ENCODE measurements around the gene AKT2.
"Not testable (repeated sequence)": the region's sequence is repeated elsewhere in the genome, so short reads cannot be mapped to it uniquely, and the experiment has no call there.

DNA sequence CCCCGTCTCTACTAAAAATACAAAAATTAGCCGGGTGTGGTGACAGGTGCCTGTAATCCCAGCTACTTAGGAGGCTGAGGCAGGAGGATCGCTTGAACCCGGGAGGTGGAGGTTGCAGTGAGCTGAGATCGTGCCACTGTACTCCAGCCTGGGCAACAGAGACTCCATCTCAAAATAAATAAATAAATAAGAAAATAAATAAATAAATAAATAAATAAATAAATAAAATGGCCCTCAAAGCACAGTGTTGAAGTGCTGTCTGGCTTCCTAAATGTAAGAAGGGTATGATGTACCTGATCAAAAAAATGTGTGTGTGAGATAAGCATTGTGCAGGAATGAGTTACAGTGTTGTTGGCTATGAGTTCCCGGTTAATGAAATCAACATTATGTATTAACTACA lies 47.9 kb upstream of the AKT2 start:
- not testable (repeated sequence) for TF ChIP-seq EP300, CTCF, POLR2AphosphoS5, POLR2A (IDR thresholded peaks at IDR 0.05)
